ENCODE results near the gene SELENOK.
A peak's percentile ranks its signal among the peaks of the same experiment; 100 is the strongest.

Gene SELENOK

DNA sequence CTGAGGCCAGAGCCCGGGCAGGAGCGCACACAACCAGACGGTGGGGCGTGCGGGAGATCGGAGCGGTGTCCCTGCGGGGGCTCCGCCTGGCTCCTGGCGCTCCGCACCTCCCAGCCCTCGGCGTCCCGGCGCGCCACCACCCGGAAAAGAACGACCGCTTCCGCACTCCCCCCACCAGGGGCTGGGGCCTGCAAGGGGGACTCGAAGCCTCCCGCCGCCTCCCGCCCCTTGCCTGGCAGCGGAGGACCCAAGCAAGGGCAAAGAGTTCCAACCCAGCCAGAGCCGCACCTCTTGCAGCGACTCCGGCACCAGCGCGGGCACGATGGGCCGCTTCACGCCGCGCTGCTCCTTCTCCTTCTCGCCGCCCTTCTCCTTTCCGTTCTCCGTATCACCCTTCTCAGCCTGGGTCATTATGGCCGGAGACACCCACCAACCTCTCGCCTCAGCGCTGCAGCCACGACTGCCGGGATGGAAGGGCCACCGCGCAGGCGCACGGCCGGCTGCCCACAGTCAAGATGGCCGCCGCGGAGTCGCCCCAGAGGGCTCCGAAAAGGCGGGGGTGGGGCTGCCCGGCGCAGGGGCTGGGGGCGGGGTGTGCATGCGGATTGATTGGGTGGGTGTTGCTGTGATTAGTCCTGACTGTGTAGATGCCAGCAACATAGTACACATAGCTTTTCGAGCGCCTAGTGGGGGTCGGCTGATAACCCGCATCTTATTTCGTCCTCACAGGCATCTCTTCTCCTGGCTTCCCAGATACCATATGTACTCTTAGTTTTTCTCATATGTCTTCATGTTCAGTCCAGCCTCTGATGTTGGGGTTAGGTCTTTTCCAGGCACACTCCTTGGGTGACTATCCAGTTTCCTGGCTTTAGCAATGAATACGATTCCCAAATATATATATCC, 9.7 kb downstream of the SELENOK start, which contains the start of gene ACTR8:
TSS of gene ACTR8 (minus strand) at position 462 of the 903 bp plus-strand sequence. CDS start at position 411, 51 bp downstream.
- Histone ChIP-seq H3K27me3 (ENCODE audit: control insufficient read depth in 1 of 2, insufficient read depth in 2 of 2, low read length in 2 of 2) (no peaks in the 10 kb centered on the region), H3K36me3 (ENCODE audit: insufficient read depth, low read length) (peaks cover 47% of the 10 kb centered on the region)

DNA sequence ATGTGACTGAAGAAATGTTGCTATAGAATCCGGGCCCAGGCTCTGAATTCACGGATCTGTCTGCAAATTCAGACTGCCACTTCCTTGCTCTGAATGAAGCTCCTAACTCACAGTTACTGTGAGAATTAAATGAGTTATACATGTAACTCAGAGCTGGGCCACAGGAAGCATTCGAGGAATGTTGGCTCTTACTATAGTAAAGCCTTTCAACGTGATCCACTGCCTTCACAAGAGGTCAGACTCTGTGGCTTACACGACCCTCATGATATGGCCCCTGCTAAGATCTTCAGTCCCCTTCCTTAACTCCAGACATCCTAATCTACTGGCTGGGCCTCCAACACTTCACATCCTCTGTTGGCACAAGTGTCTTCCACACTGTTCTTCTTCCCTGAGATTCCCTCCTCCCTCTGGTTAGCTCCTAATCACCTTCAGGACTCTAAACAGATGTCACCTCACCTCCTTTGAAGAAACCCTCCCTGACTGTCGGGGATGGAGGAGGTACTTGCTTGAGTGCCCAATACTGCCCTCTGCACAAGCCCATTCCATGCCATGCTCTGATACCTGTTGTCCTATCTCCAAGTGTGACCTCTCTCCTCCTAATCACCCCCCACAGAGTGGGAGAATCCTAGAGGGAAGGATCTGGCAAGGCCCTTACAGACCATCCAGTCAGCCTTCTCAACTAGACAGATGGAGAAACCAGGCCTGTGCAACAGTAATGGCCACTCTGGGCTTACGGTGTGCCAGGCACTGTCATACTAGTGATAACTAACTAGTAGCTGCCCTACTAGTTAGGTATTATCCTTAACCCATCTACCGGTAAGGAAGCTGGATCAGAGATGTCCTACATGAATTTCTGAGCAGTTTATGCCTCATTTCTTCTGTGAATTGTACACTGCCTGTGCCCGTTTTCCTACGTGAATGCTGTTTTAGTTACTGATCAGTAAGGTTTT, 11.0 kb downstream of the SELENOK start:
- H3K27ac ChIP-seq (ENCODE audit: low read depth, low read length), result peak overlapping the region; percentile 67
- no peaks in the 10 kb centered on the region for H3K9me3 ChIP-seq (ENCODE audit: low read length)
- H3K4me3 ChIP-seq (ENCODE audit: low read depth in 1 of 2, low read length in 2 of 2), result peak overlapping the region; percentile 73 to 88
- no peaks in the 10 kb centered on the region for H3K27me3 ChIP-seq (ENCODE audit: control insufficient read depth in 1 of 2, insufficient read depth in 2 of 2, low read length in 2 of 2)
- H3K4me1 ChIP-seq (ENCODE audit: insufficient read depth, low read length), result peaks cover 13% of the 10 kb centered on the region
- peak overlapping the region; percentile 30 for H3K9ac ChIP-seq (ENCODE audit: low read length)
- peaks cover 50% of the 10 kb centered on the region for H3K36me3 ChIP-seq (ENCODE audit: insufficient read depth, low read length)

More for the DNA sequence above, 9.7 kb downstream of the SELENOK start, which contains the start of gene ACTR8:
- no peaks in the 10 kb centered on the region for H3K9me3 ChIP-seq (ENCODE audit: low read length)
- peak within 1 kb of the TSS; percentile 73 to 88 for H3K4me3 ChIP-seq (ENCODE audit: low read depth in 1 of 2, low read length in 2 of 2)
- peaks cover 13% of the 10 kb centered on the region for H3K4me1 ChIP-seq (ENCODE audit: insufficient read depth, low read length)
- H3K9ac ChIP-seq (ENCODE audit: low read length), result peak within 1 kb of the TSS; percentile 30
- peak within 1 kb of the TSS; percentile 67 for H3K27ac ChIP-seq (ENCODE audit: low read depth, low read length)

DNA sequence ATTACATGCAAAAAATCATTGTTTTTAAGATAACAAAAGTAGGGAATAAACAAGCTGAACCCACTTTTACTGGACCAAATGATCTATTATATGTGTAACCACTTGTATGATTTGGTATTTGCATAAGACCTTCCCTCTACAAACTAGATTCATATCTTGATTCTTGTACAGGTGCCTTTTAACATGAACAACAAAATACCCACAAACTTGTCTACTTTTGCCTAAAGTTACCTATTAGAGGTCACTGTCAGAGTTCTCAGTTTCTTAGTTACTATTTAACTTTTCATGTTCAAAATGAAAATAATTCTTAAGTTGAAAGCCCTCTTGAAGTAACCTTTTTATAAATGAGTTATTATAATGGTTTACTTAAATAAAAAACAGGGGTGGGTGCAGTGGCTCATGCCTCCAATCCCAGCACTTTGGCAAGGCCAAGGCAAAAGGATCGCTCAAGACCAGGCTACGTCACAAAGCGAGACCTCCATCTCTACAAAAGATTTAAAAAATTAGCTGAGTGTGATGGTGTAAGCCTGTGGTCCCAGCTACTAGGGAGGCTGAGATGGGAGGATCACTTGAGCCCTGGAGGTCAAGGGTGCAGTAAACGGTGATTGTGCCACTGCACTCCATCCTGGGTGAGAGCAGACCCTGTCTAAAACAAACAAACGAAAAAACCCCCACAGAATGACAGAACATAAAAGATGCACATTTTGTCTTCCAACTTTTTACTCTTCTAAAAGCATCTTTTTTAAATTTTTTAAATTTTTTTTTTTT, 25.7 kb downstream of the SELENOK start:
- peaks cover 64% of the 10 kb centered on the region for H3K36me3 ChIP-seq (ENCODE audit: insufficient read depth, low read length)
- H3K27me3 ChIP-seq (ENCODE audit: control insufficient read depth in 1 of 2, insufficient read depth in 2 of 2, low read length in 2 of 2), result no peaks in the 10 kb centered on the region
- H3K4me1 ChIP-seq (ENCODE audit: insufficient read depth, low read length), result no peaks in the 10 kb centered on the region
- H3K9ac ChIP-seq (ENCODE audit: low read length), result no peak overlapping the region
- H3K27ac ChIP-seq (ENCODE audit: low read depth, low read length), result no peak overlapping the region
- no peaks in the 10 kb centered on the region for H3K9me3 ChIP-seq (ENCODE audit: low read length)
- H3K4me3 ChIP-seq (ENCODE audit: low read depth in 1 of 2, low read length in 2 of 2), result no peak overlapping the region

DNA sequence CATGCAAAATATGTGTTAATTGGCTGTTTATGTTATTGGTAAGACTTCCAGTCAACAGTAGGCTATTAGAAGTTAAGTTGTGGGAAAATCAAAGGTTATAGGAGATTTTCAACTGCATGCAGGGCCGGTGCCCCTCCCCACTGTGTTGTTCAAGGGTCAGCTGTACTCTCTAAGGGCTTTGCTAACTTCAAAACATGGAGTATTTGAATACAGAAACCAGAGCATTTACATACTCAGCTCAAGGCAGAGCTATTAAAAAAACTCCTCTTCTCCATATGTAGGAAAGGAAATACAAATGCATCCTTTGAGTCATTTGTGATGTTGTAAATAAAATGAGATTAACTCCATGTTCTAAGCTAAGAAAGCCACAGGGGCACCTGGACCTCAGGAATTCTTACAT, 28.5 kb downstream of the SELENOK start:
- Histone ChIP-seq H3K4me1 (ENCODE audit: insufficient read depth, low read length) (no peaks in the 10 kb centered on the region), H3K27me3 (ENCODE audit: control insufficient read depth in 1 of 2, insufficient read depth in 2 of 2, low read length in 2 of 2) (no peaks in the 10 kb centered on the region), H3K27ac (ENCODE audit: low read depth, low read length) (no peak overlapping the region), H3K9ac (ENCODE audit: low read length) (no peak overlapping the region), H3K36me3 (ENCODE audit: insufficient read depth, low read length) (peaks cover 52% of the 10 kb centered on the region), H3K4me3 (ENCODE audit: low read depth in 1 of 2, low read length in 2 of 2) (no peak overlapping the region), H3K9me3 (ENCODE audit: low read length) (no peaks in the 10 kb centered on the region)

DNA sequence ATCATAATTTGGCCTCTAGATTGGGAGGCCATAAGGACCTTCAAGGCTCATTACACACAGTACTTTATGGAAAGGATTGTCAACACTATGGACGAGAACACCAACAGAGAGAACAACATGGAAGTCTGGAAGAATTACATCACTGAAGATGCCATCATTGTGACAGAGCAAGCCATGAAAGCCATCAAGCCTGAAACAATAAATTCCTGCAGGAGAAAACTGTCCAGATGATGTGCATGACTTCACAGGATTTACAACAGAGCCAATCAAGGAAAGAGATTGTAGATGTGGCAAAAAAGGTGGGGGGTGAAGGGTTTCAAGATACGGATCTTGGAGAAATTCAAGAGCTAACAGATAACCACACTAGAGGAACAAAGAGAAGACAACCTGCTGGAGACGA, 29.4 kb downstream of the SELENOK start:
- Histone ChIP-seq H3K27ac (ENCODE audit: low read depth, low read length) (no peak overlapping the region), H3K27me3 (ENCODE audit: control insufficient read depth in 1 of 2, insufficient read depth in 2 of 2, low read length in 2 of 2) (no peaks in the 10 kb centered on the region), H3K4me3 (ENCODE audit: low read depth in 1 of 2, low read length in 2 of 2) (no peak overlapping the region), H3K9ac (ENCODE audit: low read length) (no peak overlapping the region), H3K36me3 (ENCODE audit: insufficient read depth, low read length) (peaks cover 43% of the 10 kb centered on the region), H3K9me3 (ENCODE audit: low read length) (no peaks in the 10 kb centered on the region), H3K4me1 (ENCODE audit: insufficient read depth, low read length) (no peaks in the 10 kb centered on the region)

DNA sequence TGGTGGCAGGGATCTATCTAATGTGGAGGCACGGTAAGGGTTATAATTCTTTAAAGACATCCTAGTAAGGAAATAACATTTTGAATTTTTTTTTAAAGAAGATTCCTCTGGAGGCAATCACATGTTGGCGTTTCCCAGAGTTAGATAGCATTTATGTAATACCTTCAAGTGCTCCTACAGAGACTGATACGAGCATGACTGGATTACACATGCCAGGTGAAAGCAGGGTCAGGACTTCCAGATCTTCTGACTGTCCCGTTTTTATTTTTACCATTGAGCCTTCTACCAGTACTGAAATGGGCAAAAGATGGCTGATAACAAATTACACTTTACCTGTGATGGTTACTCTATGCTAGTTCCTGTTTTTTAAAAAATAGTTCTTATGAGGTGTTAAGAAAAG, 31.5 kb downstream of the SELENOK start:
- peaks cover 38% of the 10 kb centered on the region for H3K36me3 ChIP-seq (ENCODE audit: insufficient read depth, low read length)
- no peak overlapping the region for H3K4me3 ChIP-seq (ENCODE audit: low read depth in 1 of 2, low read length in 2 of 2)
- H3K9ac ChIP-seq (ENCODE audit: low read length), result no peak overlapping the region
- H3K27me3 ChIP-seq (ENCODE audit: control insufficient read depth in 1 of 2, insufficient read depth in 2 of 2, low read length in 2 of 2), result no peaks in the 10 kb centered on the region
- no peaks in the 10 kb centered on the region for H3K4me1 ChIP-seq (ENCODE audit: insufficient read depth, low read length)
- H3K9me3 ChIP-seq (ENCODE audit: low read length), result no peaks in the 10 kb centered on the region
- H3K27ac ChIP-seq (ENCODE audit: low read depth, low read length), result no peak overlapping the region

DNA sequence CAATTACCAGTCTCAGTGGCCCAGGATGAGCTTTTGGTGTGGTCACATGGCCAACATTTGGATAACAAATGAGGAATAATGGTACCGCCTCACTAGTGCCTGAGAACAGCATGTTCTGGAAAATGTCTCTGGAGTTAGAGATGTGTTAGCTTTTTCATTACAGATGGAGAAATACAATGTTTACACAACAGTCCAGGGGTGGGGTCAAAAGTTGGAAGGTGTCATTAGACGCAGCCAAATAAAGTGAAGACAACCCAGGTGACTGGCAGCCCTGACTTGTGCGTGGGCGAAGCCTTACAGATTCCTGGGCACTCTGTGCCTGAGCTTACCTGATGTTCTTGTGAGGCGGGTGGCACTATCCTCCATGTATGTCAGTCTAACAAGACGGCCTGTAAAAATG, 32.5 kb downstream of the SELENOK start:
- Histone ChIP-seq H3K9ac (ENCODE audit: low read length) (no peak overlapping the region), H3K27ac (ENCODE audit: low read depth, low read length) (no peak overlapping the region), H3K4me3 (ENCODE audit: low read depth in 1 of 2, low read length in 2 of 2) (no peak overlapping the region), H3K4me1 (ENCODE audit: insufficient read depth, low read length) (no peaks in the 10 kb centered on the region), H3K27me3 (ENCODE audit: control insufficient read depth in 1 of 2, insufficient read depth in 2 of 2, low read length in 2 of 2) (no peaks in the 10 kb centered on the region), H3K9me3 (ENCODE audit: low read length) (no peaks in the 10 kb centered on the region), H3K36me3 (ENCODE audit: insufficient read depth, low read length) (peaks cover 32% of the 10 kb centered on the region)

DNA sequence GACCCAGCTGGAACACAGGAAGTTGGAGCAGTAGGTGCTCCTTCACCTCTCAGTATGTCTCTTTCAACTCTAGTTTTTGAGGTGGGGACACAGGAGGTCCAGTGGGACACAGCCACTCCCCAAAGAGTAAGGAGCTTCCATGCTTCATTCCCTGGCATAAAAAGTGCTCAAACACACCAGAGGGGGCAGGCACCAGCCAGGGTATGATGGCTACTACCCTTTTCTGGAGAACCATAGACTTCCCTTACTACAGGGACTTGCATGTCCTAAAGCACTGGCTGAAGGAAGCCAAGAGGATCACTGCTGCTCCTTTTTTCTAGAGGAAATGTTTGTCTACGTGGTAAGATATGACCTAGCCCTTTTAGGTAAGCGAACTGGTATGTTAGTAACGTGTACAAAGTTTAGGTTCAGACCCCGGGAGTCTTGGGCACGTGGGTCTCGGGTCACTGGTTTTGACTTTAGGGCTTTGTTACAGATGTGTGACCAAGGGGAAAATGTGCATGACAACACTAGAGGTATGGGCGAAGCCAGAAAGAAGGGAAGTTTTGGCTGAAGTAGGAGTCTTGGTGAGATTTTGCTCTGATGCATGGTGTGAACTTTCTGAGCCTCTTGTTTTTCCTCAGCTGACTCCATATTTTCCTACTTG, 33.4 kb downstream of the SELENOK start:
- Histone ChIP-seq H3K9ac (ENCODE audit: low read length) (no peak overlapping the region), H3K27me3 (ENCODE audit: control insufficient read depth in 1 of 2, insufficient read depth in 2 of 2, low read length in 2 of 2) (no peaks in the 10 kb centered on the region), H3K4me3 (ENCODE audit: low read depth in 1 of 2, low read length in 2 of 2) (no peak overlapping the region), H3K27ac (ENCODE audit: low read depth, low read length) (no peak overlapping the region), H3K36me3 (ENCODE audit: insufficient read depth, low read length) (peaks cover 27% of the 10 kb centered on the region), H3K9me3 (ENCODE audit: low read length) (no peaks in the 10 kb centered on the region), H3K4me1 (ENCODE audit: insufficient read depth, low read length) (no peaks in the 10 kb centered on the region)

DNA sequence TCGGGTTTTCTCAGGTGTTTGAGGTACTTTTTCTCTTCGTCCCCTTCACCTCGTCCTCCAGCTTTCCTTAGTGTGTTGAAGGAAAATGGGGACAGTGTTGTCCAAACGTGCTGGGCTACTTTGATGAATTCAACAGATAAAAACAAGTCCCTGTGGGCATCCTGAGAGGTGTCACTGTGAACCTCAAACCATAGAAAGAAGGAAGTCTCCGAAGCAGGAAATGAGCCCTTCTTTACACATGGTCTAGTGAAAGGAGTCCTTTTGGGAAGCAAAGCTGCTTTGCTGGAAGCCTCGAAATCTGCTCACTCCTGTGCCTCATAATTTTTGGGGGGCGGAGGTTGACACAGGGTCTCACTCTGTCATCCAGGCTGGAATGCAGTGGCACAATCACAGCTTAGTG, 34.7 kb downstream of the SELENOK start:
- peaks cover 19% of the 10 kb centered on the region for H3K36me3 ChIP-seq (ENCODE audit: insufficient read depth, low read length)
- no peak overlapping the region for H3K27ac ChIP-seq (ENCODE audit: low read depth, low read length)
- H3K9me3 ChIP-seq (ENCODE audit: low read length), result no peaks in the 10 kb centered on the region
- H3K4me3 ChIP-seq (ENCODE audit: low read depth in 1 of 2, low read length in 2 of 2), result no peak overlapping the region
- no peaks in the 10 kb centered on the region for H3K4me1 ChIP-seq (ENCODE audit: insufficient read depth, low read length)
- no peak overlapping the region for H3K9ac ChIP-seq (ENCODE audit: low read length)
- no peaks in the 10 kb centered on the region for H3K27me3 ChIP-seq (ENCODE audit: control insufficient read depth in 1 of 2, insufficient read depth in 2 of 2, low read length in 2 of 2)

DNA sequence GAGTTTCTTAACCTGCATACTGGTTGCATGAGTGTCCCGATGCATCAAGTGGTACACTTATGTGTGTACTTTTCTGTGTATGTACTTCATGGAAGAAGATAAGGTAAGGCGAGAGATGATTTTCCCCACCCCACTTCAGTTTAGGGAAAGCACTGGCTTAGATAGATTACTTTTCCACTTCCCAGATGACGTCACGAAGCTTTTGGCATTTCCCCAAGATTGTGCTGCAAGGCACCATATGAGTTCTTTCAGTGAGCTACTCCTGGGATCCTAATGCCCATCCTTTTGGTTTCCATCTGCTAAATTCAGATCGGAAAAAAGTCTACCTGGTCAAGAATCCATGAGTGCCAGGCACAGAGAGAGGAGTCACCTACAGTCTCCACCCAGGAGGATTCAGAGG, 40.8 kb downstream of the SELENOK start:
- Histone ChIP-seq H3K36me3 (ENCODE audit: insufficient read depth, low read length) (no peaks in the 10 kb centered on the region), H3K27me3 (ENCODE audit: control insufficient read depth in 1 of 2, insufficient read depth in 2 of 2, low read length in 2 of 2) (peaks cover 9 to 18% of the 10 kb centered on the region in 2 donors), H3K9me3 (ENCODE audit: low read length) (no peaks in the 10 kb centered on the region), H3K4me3 (ENCODE audit: low read depth in 1 of 2, low read length in 2 of 2) (no peak overlapping the region), H3K9ac (ENCODE audit: low read length) (no peak overlapping the region), H3K27ac (ENCODE audit: low read depth, low read length) (no peak overlapping the region), H3K4me1 (ENCODE audit: insufficient read depth, low read length) (no peaks in the 10 kb centered on the region)
